ENCODE results near the gene CHPF.

DNA sequence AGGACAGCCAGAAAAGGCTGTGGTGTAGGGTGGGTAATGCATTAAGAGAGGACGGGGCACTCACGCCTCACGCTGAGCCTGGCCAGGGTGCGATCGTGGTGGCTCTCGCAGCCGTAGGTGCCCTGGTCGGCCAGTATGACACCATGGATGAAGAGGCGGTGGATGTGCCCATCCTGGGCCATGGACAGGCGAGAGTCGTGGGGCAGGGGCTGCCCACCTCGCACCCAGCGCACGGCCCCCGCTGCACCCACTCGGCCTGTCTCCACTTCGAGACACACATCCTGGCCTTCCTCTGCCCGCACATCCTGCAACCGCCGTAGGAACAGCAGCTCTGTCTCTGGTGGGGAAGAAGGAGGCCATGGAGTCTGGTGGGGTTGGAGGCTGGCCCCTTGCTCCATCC, 12.3 kb upstream of the CHPF start:
- no peak for TF ChIP-seq CTCF (IDR thresholded peaks at IDR 0.05; ENCODE audit: insufficient read depth, low read length, poor library complexity, severe bottlenecking)
- no peak for TF ChIP-seq EZH2phosphoT487 (conservative IDR thresholded peaks at IDR 0.05; ENCODE audit: low read length)

Measured in SU-DHL-6 (cell line).